ENCODE data around the gene CRYGN.

Gene CRYGN

GRCh38 chr7:151405056-151405455, 34.9 kb downstream of the CRYGN start:
- no peak for DNase-seq

GRCh38 chr7:151404216-151405011, 35.5 kb downstream of the CRYGN start:
- DNase-seq = no peak

- no peak for DNase-seq
Observed at GRCh38 chr7:151403764-151404163, 36.2 kb downstream of the CRYGN start.

DNA sequence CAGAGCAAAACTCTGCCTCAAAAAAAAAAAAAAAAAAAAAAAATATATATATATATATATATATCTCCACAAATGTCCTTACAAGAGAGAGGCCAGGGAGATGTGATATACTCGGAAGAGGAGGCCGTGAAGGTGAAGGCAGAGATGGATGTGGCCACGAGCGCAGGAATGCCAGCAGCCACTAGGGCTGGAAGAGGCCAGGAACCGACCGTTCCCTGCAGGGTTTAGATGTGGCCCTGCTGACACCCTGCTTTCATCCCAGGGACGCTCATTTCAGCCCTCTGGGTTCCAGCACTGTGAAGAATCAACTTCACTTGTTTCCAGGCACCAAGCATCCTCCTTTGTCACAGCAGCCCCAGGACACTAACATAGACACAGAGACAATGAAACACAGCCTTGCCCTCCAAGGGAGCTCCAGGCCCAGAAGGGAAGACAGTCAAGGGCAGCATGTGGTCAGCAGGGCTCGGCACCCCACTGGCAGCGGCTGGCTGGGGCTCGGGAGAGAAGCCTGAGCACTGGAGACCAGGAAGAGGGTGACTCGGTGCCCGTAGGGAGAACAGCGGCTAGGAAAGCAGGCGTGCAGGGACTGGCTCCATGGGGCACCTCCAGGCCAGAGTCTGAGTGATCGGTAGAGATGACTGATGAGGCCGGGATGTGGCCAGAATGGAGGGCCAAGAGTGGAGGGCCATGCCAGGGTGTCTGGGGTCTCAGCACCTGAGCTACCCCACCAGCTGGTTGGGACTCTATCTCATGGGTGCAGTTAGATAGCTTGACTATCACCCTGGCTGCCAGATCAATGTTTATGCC, 37.7 kb downstream of the CRYGN start:
- DNase-seq = no peak

DNA sequence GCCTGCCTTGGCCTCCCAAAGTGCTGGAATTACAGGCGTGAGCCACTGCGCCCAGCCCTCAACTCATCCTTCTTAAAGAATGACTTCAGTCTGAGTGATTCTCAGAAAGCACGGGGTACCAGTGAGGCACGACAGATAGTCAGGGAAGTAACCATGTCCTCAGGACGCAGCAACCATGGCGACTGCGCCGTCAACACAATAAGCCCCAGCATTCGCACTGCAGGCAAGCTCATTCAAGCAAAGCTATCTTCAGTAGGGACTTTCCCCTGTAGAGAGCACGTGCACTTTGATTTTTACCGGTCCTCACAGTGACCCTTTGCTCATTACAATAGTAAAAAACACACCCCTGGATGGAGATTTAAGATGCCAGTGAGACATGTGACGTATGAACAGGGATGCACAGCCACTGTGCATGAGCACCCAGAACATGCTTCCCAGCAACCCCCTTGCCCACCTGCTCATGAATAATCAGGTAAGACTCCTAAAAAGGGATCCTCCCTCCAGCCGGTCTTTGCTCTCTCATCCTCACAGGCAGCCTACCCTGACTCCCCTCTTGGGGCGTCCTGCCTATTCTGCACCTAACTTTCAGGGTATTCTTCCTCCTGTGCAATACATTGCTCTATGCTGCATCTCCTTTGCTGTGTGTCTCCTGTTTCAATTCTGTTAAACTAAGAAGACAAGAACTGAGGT, 39.2 kb downstream of the CRYGN start:
- DNase-seq = no peak

DNA sequence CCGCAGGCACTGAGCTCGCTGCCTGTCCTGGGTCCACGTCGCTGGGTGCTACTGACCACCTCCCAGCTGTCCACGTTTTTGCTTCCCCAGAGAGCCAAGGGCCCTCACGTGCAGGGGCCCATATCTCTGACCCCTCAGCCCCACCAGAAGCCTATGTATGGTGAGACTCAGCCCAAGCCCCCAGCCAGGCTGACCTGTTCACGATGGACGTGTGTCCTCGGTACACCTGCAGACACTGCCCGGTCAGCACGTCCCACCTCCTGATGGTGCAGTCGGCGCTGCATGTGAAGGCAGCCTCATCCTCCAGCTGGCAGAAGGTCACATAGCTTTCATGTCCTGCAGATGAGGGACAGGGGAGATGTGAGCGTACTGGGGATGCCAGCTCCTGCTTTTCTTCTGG, 40.0 kb downstream of the CRYGN start:
- no peak for DNase-seq

GRCh38 chr7:151399305-151399601, 40.7 kb downstream of the CRYGN start:
- DNase-seq = no peak

DNA sequence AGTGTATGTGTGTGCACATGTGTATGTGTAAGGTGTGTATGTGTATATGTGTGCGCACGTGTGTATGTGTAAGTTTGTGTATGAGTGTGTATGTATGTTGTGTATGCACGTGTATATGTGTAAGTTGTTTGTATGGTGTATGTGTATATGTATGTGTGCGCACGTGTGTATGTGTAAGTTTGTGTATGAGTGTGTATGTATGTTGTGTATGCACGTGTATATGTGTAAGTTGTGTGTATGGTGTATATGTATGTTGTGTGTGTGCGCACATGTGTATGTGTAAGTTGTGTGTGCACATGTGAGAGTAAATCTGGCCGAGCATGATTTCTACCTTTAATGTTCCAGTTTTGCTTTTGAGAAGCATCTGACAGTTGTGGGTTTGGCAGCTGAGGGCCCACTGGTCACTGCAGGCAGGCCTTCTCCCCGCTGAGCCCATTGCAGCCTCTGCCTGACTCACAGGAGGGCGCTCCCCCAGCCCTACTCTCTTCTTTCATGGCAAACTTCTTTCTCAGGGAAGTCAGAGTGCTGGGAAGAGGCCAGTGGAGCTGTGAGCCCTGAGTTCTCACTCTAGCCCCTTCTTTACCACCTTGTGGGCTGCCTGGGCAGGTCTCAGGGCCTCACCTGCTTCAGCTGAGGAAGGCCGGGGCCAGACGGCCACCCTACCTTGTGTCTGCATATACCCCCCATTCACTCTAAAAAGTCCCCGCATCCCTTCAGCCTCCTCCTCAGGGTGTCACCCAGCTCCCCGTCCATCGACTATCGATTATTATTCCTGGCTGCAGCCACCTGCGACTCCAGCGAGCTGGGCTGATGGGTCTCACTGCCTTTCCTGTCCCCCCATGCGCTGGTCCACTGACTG, 41.3 kb downstream of the CRYGN start:
- no peak for DNase-seq

DNA sequence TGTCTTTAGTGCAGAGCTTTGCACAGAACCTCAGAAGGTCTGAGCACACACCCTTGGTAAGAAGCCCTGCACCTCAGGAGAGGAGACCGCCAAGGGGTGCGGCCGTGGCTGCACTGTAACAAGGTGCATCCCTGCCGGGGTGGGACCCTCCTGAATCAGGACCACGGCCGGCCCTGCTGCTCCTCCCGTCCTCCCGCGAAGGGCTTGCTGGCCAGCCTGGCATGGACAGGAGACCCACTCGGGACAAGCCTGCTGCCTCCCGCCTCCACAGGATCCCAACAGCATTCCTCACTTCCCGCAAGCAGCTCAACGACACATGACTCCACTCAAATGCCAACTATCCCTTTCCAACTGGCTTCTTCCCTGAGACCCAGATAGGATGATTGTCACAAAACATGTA, 42.9 kb downstream of the CRYGN start:
- no peak for DNase-seq

- DNase-seq = no peak
Observed at GRCh38 chr7:151396328-151396970, 43.5 kb downstream of the CRYGN start.

- DNase-seq = no peak
Observed at GRCh38 chr7:151395036-151395367, 44.9 kb downstream of the CRYGN start.

DNA sequence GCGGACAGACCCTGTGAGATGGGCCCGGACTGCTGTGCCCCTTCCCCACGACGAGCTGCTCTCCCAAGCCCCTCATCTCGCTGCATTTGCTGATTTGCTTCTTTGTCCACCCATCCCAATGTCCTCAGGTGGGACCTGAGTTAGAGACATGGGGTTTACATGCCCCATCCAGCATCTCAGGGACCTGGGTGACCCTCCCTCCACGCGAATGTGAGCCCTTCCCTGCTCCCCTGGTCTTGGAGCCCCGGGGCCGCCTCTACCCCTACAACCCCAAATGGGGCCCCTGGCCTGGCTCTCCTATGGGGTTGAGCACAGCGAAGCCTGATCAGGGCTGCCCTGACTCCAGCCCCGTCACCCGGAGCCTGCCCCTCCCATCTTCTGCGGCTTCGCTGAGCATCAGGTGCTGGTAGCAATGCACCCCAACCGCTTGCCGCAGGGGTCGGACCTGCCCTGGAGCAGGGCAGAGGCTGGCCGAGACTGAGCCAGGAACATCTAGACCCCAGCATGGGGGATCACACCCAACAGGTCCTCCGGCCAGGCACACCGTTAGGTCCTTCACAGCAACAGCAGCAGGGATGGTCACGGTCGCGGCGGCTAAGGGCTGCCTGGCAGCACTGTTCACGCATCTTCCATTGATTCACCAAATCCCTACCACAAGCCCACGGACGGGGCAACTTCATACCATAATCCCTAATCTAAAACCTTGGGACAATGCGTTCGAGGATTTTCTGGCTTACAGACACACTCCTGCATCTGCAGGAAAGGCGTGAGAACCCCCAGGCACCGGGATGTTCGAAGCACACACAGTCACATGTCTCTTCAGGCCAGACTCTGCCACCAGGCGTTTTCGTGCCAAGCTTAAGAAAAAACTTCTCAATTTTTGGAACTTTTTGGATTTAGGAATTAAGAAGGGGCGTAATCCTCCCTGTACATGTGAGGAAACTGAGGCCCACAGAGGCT, 45.6 kb downstream of the CRYGN start:
- DNase-seq = no peak

- DNase-seq = peak; percentile 28
Observed at GRCh38 chr7:151393031-151393977, 46.6 kb downstream of the CRYGN start.

DNA sequence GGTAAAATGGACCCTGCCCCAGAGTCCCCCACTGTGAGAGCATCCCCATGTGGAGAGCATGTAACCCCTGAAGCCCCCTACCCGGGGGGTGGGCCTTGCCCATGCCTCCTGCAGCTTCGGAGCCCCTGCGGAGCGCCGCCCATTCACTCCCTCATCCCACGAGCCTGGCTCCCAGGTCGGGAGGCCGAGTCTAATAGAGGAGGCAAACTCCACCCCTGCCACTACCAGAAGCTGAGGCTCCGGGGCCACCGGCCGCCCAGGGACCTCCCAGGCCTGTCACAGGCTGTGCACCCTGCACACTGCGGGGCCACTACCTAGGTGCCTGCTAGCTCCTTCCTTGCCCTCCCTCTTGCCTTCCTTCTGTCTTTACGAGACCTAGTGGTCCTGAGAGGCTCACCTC, 47.5 kb downstream of the CRYGN start:
- no peak for DNase-seq

DNA sequence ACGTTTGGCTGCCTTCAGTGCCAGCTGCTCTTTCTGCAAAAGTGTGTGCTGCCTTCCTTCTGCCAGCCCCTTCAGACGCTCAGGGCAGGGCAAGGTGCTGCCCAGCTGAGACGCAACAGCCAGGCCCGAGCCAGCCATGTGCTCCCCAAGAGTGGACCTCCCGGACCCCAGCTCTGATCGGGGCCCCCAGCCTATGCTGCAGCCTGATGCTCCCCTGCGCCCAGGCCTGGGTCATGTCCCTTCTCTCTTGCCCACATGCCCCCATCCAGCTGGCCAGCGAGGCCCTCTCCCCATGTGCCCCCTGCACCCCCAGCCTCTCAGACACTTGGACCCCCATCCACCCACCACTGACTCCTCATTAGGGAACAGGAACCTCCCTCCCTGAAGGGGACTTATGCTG, 47.9 kb downstream of the CRYGN start:
- DNase-seq = no peak

DNA sequence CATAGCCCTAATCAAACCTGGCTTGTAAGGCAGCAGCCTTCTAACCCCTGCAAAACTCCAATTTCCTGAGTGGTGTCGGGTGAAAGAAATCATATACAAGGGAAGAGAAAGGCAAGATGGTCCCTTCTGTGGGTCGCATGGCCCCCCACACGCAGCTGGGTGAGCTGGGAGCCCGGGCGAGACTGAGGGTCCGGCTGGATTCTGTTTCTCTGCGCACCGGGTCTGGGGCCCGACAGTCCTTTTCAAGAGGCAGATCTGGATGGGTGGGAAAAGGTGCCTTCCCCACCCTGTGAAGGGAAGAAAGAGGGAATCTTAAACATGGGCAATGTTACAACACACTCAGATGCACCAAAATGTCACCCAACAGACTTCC, 48.6 kb downstream of the CRYGN start:
- no peak for DNase-seq

DNA sequence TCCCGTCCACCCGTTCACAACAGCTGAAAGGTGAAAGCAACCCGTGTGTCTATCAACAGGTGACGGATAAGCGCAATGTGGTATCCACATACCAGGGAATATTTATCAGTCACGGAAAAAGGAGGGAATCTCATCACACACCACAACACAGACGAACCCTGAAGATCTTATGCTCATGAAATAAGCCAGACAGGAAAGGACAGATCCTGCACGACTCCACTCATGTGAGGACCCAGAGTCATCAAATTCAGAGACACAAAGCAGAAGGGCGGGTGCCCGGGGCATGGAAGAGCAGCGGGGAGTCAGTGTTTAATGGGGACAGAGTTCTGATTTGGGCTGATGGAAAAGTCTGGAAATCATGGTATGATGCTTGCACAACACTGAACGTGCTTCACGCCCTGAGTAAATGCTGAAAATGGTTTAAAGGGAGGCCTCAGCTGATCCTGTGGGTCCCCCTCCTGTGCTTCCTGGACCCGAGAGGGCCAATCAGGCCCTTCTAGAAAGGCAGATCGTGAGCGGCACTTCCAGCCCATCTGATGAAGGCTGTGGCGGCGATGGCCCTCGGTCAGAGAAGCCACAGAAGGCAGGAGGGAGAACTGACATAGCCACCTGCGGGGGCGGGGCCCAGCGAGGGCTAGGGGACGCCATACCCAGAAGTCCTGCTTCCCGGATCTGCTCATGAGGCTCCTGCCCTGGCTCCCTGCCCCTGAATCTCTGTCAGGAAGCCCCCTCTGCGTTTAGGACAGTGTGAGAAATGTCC, 49.2 kb downstream of the CRYGN start:
- no peak for DNase-seq

- DNase-seq = no peak
Observed at GRCh38 chr7:151389768-151390597, 50.0 kb downstream of the CRYGN start.

Data from hematopoietic multipotent progenitor cell treated with erythropoietin and hydrocortisone succinate and interleukin-3 and kit ligand, for 4 days (in vitro differentiated cells).